PC-9 (cell line): Measurements from ENCODE around the gene TRAF3. TPM values are rescaled to one million over a fixed set of nuclear protein-coding genes. Genes with fewer than 3 reads are reported as not detected.

Source experiments
- BruUV-seq: library from RNA; stranded (reverse); fragments of 400-500 nt; replicated peaks from 2 replicates; lab custom pipeline; 2021; lab: Mats Ljungman, UMichigan
- CTCF ChIA-PET: fragments of 300-600 bp; sonication (Branson Sonifier 250); formaldehyde crosslinking; loops from one replicate; lab custom pipeline; 2022; ENCODE audit warnings: antibody characterized with exemption; lab: Charles Lee
- POLR2A ChIA-PET: fragments of 300-600 bp; sonication (Branson Sonifier 250); formaldehyde crosslinking; loops from one replicate; lab custom pipeline; 2022; ENCODE audit warnings: antibody characterized with exemption; ENCODE audit not compliant: unreplicated experiment; lab: Charles Lee
- DNase-seq, 2 experiments: peaks; one replicate each; pipeline versions ENCODE4 v3.0.0 to v3.0.0-alpha.2; 2015 to 2022; ENCODE audit warnings: mixed read lengths in 1 of 2
- H2AFZ ChIP-seq: fragments of 200-600 bp; sonication (generic); 2 replicates; pipeline ENCODE4 v1.8.1; 2017; ENCODE audit warnings: antibody characterized with exemption
- H3F3A ChIP-seq: fragments of 200-600 bp; sonication (generic); 2 replicates; pipeline ENCODE4 v1.8.1; 2017; ENCODE audit warnings: antibody characterized with exemption, mild to moderate bottlenecking, low read depth; ENCODE audit not compliant: insufficient read depth
- H3K27ac ChIP-seq: fragments of 200-600 bp; sonication (generic); 2 replicates; pipeline ENCODE4 v1.6.1; 2016; ENCODE audit warnings: mixed run types
- H3K27me3 ChIP-seq: fragments of 200-600 bp; sonication (generic); 2 replicates; pipeline ENCODE4 v1.6.1; 2016; ENCODE audit warnings: low read depth, mixed run types; ENCODE audit not compliant: insufficient read depth
- H3K36me3 ChIP-seq: fragments of 200-600 bp; sonication (generic); 2 replicates; pipeline ENCODE4 v1.6.1; 2016; ENCODE audit warnings: low read depth, mixed run types
- H3K4me1 ChIP-seq: fragments of 200-600 bp; sonication (generic); replicated peaks from 2 replicates; pipeline ENCODE4 v1.6.1; 2016; ENCODE audit warnings: mixed run types; ENCODE audit not compliant: insufficient read depth
- H3K4me2 ChIP-seq: fragments of 200-600 bp; sonication (generic); 2 replicates; pipeline ENCODE4 v1.6.1; 2017; ENCODE audit warnings: mixed run types
- H3K4me3 ChIP-seq: fragments of 200-600 bp; sonication (generic); 2 replicates; pipeline ENCODE4 v1.6.1; 2016; ENCODE audit warnings: mixed run types
- H3K79me2 ChIP-seq: fragments of 200-600 bp; sonication (generic); 2 replicates; pipeline ENCODE4 v1.6.1; 2017; ENCODE audit warnings: low read depth, mixed run types
- H3K9me2 ChIP-seq: fragments of 200-600 bp; sonication (generic); 2 replicates; pipeline ENCODE4 v1.8.1; 2017; ENCODE audit warnings: mild to moderate bottlenecking; ENCODE audit not compliant: insufficient read depth
- H3K9me3 ChIP-seq: fragments of 200-600 bp; sonication (generic); 2 replicates; pipeline ENCODE4 v1.8.1; 2016; ENCODE audit warnings: low read depth; ENCODE audit not compliant: insufficient read depth
- H4K20me1 ChIP-seq: fragments of 200-600 bp; sonication (generic); 2 replicates; pipeline ENCODE4 v1.8.1; 2017; ENCODE audit not compliant: insufficient read depth
- EZH2 ChIP-seq: fragments of 200-600 bp; sonication (generic); IDR thresholded peaks from 2 replicates; pipeline ENCODE4 v1.8.0; 2017; ENCODE audit warnings: antibody characterized with exemption, low read depth
- intact Hi-C: fragments of 100-400 bp; cut with micrococcal nuclease; formaldehyde crosslinking; loops from one replicate; pipeline ENCODE4 v1.10.0; 2022; ENCODE audit not compliant: unreplicated experiment
- total RNA-seq: library from RNA; stranded (reverse); gene quantifications from 2 replicates; pipeline ENCODE4 v1.2.3, GENCODE V29; 2021
- TF ChIP-seq, protein P1 (sequence below): fragments of 200-600 bp; sonication (generic); conservative IDR thresholded peaks from 2 replicates; pipeline ENCODE4 v1.6.1; 2017; ENCODE audit warnings: mixed run types, antibody characterized with exemption, mild to moderate bottlenecking, moderate library complexity

TRAF3 gene
- total RNA-seq, 1 experiment from 2014 or later: 41.3 TPM

DNA sequence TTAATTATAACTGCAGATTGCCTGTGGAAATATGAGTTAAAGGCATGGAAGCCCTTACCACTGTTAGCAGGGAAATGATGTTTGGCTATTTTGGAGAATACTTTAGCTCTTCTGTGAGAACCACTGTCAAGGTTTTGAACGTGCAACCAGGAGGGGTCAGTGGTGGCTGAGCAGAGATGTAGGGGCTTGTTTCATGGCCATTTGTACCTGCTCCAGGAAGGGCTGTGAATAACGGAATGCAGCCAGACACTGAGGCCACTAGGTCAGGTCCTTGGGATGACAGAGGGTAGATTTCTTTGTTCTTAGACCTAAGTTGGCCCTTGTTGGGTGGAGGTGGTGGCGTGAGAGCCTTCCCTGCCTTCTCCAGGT lies 8.3 kb downstream of the TRAF3 start:
- intact Hi-C loops: no loop called here
- no peaks in the 10 kb centered on the region for H3K4me1 ChIP-seq
- ChIA-PET POLR2A (interaction anchor here (0.6 kb wide), 1 partner anchor 160 kb away, joined by 3 read pairs; no protein-coding TSS in a partner anchor), CTCF (interaction anchor here (0.6 kb wide), 1 partner anchor 119 kb away, joined by 4 read pairs; no protein-coding TSS in a partner anchor)
- H3K9me3 ChIP-seq: no peaks in the 10 kb centered on the region
- no peaks in the 10 kb centered on the region for H3K27me3 ChIP-seq
- BruUV-seq: no TSS peak
- H2AFZ ChIP-seq: no peak overlapping the region
- TF ChIP-seq, protein P1, sequence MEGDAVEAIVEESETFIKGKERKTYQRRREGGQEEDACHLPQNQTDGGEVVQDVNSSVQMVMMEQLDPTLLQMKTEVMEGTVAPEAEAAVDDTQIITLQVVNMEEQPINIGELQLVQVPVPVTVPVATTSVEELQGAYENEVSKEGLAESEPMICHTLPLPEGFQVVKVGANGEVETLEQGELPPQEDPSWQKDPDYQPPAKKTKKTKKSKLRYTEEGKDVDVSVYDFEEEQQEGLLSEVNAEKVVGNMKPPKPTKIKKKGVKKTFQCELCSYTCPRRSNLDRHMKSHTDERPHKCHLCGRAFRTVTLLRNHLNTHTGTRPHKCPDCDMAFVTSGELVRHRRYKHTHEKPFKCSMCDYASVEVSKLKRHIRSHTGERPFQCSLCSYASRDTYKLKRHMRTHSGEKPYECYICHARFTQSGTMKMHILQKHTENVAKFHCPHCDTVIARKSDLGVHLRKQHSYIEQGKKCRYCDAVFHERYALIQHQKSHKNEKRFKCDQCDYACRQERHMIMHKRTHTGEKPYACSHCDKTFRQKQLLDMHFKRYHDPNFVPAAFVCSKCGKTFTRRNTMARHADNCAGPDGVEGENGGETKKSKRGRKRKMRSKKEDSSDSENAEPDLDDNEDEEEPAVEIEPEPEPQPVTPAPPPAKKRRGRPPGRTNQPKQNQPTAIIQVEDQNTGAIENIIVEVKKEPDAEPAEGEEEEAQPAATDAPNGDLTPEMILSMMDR: no peak
- no peak for TF ChIP-seq EZH2
- H3K79me2 ChIP-seq: peaks cover 93% of the 10 kb centered on the region
- H4K20me1 ChIP-seq: peaks cover 34% of the 10 kb centered on the region
- H3F3A ChIP-seq: no peaks in the 10 kb centered on the region
- H3K4me3 ChIP-seq: no peak overlapping the region
- H3K36me3 ChIP-seq: no peaks in the 10 kb centered on the region
- H3K4me2 ChIP-seq: no peak overlapping the region
- H3K9me2 ChIP-seq: no peaks in the 10 kb centered on the region
- H3K27ac ChIP-seq: no peak overlapping the region
- DNase-seq: no peak

DNA sequence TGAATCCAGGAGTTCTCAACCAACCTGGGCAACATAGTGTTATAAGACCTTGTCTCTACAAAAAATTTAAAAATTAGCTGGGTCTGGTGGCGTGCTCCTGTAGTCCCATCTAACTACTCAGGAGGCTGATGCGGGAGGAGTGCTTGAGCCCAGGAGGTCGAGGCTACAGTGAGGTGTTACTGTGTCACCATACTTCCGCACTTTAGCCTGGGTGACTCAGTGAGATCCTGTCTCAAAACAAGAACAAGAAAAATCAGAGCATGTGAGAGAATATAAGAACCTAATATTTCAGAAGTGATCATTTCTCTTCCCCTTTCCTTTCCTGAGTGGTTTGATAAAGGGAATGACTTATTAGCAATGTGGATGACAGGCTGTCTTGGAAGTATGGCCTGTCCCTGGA lies 9.5 kb downstream of the TRAF3 start:
- Histone ChIP-seq H3K79me2 (peaks cover 94% of the 10 kb centered on the region), H3F3A (no peaks in the 10 kb centered on the region), H3K36me3 (no peaks in the 10 kb centered on the region), H3K4me3 (no peak overlapping the region), H3K27me3 (no peaks in the 10 kb centered on the region), H3K4me1 (no peaks in the 10 kb centered on the region), H3K4me2 (no peak overlapping the region), H3K9me3 (no peaks in the 10 kb centered on the region), H2AFZ (no peak overlapping the region), H4K20me1 (peaks cover 28% of the 10 kb centered on the region), H3K27ac (no peak overlapping the region), H3K9me2 (no peaks in the 10 kb centered on the region)
- no peak for DNase-seq
- no TSS peak for BruUV-seq
- TF ChIP-seq EZH2: no peak
- TF ChIP-seq, protein P1: no peak
- intact Hi-C loops: no loop called here
- POLR2A ChIA-PET: no interaction called here
- CTCF ChIA-PET: no interaction called here

DNA sequence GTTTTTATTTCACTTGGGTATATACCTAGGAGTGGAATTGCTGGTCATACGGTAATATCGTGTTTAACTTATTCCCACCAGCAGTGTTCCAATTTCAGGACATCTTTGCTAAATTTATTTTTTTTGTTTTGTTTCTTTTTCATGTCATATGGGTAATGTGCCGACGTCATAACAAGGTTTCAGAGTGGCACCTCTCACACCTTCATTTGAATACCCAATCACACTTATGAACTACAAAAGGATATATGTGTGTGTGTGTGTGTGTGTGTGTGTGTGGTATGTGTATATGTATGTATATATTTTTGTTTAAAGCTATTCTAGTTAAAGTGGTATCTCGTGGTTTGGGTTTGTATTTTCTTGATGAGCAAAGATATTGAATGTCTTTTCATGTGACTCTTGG lies 12.1 kb downstream of the TRAF3 start:
- DNase-seq: no peak
- Histone ChIP-seq H3F3A (peaks cover 4% of the 10 kb centered on the region), H3K36me3 (no peaks in the 10 kb centered on the region), H4K20me1 (peaks cover 13% of the 10 kb centered on the region), H3K4me1 (peaks cover under 1% of the 10 kb centered on the region; the same call in 1 of the 2 replicates), H3K27ac (no peak overlapping the region), H3K27me3 (no peaks in the 10 kb centered on the region), H3K9me3 (no peaks in the 10 kb centered on the region), H3K9me2 (no peaks in the 10 kb centered on the region), H3K4me2 (no peak overlapping the region), H3K4me3 (no peak overlapping the region), H2AFZ (no peak overlapping the region), H3K79me2 (peaks cover 93% of the 10 kb centered on the region)
- intact Hi-C loops: no loop called here
- POLR2A ChIA-PET: no interaction called here
- CTCF ChIA-PET: no interaction called here
- TF ChIP-seq, protein P1: no peak
- no peak for TF ChIP-seq EZH2
- no TSS peak for BruUV-seq
